Measurements from ENCODE around the gene SSU72.
"Not testable (repeated sequence)": the region's sequence is repeated elsewhere in the genome, so short reads cannot be mapped to it uniquely, and the experiment has no call there.

SSU72 gene

DNA sequence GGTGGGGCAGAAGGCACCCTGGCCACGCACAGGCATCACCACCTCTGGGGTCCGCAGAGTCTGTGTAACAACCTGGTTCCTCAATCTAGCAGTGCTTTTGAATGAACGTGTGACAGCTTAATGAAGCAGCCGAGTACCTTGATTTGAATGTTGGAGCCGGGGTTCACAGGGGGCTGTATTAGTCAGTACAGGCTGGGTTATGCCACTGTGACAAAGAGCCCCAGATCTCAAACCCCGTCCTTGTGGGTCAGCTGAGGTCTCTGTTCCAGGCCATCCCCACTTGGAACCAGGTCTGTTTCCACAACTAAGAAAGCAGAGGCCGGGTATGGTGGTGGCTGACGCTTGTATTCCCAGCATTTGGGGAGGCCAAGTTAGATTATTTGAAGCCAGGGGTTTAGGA lies 44.7 kb downstream of the SSU72 start:
- no peak for DNase-seq (ENCODE audit: low read depth in 1 of 2, low spot score in 1 of 2)

GRCh38 chr1:1529321-1529720 lies 45.3 kb downstream of the SSU72 start:
- no peak for DNase-seq (ENCODE audit: low read depth in 1 of 2, low spot score in 1 of 2)

- DNase-seq (ENCODE audit: low read depth in 1 of 2, low spot score in 1 of 2): no peak
These were observed 46.1 kb downstream of the SSU72 start for GRCh38 chr1:1528301-1529267.

DNA sequence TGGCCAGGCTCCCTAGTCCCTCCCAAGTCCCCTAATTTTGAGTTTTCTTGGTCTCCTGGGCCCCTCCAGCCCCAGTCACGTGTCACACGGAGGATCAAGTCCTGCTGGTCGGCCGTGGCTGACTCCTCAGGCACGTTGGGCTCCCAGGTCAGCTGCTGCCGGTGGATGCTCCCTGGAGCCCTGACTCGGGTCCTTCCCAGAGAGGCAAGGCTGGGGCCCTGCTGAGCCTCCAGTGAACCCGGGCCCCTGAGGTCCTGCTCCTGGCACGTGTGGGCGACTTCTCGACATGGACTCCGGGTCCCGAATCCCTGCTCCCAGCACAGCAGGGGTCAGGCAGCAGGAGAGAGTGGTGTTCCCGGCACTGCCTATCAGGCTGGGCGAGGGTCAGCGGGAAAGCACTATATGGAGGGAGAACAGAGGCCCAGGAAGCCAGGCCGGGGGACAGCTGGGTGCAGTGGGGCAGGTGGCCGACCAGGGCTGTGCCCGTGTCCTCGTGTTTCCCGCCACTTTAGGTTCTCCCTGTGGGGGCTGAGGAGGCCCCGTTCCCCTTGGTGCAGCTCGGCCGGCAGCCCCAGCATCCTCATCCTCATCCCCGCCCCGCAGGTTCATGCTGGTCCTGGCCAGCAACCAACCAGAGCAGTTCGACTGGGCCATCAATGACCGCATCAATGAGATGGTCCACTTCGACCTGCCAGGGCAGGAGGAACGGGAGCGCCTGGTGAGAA lies 47.4 kb downstream of the SSU72 start:
- no peak for DNase-seq (ENCODE audit: low read depth in 1 of 2, low spot score in 1 of 2)

- not testable (repeated sequence) for DNase-seq (ENCODE audit: low read depth in 1 of 2, low spot score in 1 of 2)
These were observed 48.2 kb downstream of the SSU72 start for GRCh38 chr1:1526476-1526875.

DNA sequence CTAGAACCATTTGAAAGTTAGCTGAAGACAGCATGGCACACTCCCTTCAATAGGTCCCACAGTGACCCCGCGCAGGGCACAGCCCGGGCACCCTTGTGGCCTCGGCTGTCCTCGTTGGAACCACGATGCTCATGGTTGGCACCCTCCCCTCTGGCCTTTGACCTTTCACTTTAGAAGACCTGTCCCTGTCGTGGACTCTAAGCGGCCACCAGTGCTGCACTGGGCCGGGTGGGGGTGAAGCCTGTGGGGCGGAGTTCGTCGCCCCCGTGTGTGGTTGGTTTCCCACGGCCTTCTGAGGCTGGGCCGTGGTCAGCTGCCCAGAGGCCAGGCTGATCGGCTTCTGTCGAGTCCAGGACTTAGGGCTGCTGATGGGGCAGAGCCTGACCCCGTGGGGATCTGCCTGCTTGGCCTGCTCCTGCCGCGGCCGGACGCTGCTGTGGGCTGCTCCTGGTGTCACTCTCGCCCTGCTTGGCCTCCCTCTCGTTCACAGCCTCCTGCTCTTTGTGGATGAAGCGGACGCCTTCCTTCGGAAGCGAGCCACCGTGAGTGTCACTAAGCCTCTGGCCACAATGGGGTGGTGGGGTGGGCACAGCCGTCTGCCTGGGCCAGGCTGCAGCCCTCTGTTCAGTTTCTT lies 49.8 kb downstream of the SSU72 start:
- DNase-seq (ENCODE audit: low read depth in 1 of 2, low spot score in 1 of 2): not testable (repeated sequence)

GRCh38 chr1:1523651-1524050 lies 51.0 kb downstream of the SSU72 start:
- not testable (repeated sequence) for DNase-seq (ENCODE audit: low read depth in 1 of 2, low spot score in 1 of 2)

GRCh38 chr1:1523226-1523625 lies 51.4 kb downstream of the SSU72 start:
- not testable (repeated sequence) for DNase-seq (ENCODE audit: low read depth in 1 of 2, low spot score in 1 of 2)

DNA sequence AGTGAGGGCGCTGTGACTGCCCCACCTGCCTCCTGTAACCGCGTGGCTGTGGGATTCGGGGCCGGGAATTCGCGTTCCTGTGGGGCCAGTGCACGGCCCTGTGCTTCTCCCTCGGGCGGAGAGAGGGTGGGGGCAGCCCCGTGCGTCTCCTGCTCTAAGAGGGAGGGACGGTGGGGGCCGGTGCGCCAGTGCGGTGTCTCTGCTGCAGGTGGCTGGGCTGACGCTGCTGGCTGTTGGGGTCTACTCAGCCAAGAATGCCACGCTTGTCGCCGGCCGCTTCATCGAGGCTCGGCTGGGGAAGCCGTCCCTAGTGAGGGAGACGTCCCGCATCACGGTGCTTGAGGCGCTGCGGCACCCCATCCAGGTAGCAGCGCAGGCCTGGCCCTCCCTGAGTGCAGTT lies 52.1 kb downstream of the SSU72 start:
- DNase-seq (ENCODE audit: low read depth in 1 of 2, low spot score in 1 of 2): not testable (repeated sequence)

- DNase-seq (ENCODE audit: low read depth in 1 of 2, low spot score in 1 of 2): no peak
These were observed 53.3 kb downstream of the SSU72 start for GRCh38 chr1:1521331-1521730.

DNA sequence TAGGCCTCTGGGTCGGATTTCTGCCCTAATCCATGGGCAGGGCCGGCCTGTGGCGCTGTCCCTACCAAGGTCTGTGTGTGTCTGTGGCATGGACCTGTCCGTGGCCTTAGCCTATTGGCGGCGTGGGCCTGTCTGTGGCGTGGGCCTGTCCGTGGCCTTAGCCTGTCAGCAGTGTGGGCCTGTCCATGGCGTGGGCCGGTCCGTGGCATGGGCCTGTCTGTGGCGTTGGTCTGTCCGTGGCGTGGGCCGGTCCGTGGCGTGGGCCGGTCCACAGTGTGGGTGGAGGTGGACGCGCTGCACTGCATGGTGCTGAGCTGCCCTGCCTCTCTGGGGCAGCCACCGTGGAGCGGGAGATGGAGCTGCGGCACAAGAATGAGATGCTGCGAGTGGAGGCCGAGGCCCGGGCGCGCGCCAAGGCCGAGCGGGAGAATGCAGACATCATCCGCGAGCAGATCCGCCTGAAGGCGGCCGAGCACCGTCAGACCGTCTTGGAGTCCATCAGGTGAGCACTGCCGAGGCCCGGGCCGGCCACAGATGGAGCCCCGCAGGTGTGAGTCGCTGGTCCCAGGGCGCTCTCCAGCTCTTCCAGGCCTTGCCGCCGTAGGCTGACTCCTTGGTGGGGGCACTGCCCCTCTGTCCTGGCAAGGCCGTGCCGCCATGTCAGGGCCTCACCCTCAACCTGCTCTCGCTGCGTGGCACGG lies 54.7 kb downstream of the SSU72 start:
- DNase-seq (ENCODE audit: low read depth in 1 of 2, low spot score in 1 of 2): not testable (repeated sequence)

- DNase-seq (ENCODE audit: low read depth in 1 of 2, low spot score in 1 of 2): not testable (repeated sequence)
These were observed 56.0 kb downstream of the SSU72 start for GRCh38 chr1:1518621-1519007.

GRCh38 chr1:1517973-1518620 lies 56.6 kb downstream of the SSU72 start:
- no peak for DNase-seq (ENCODE audit: low read depth in 1 of 2, low spot score in 1 of 2)

- DNase-seq (ENCODE audit: low read depth in 1 of 2, low spot score in 1 of 2): not testable (repeated sequence)
These were observed 57.7 kb downstream of the SSU72 start for GRCh38 chr1:1516923-1517322.

DNA sequence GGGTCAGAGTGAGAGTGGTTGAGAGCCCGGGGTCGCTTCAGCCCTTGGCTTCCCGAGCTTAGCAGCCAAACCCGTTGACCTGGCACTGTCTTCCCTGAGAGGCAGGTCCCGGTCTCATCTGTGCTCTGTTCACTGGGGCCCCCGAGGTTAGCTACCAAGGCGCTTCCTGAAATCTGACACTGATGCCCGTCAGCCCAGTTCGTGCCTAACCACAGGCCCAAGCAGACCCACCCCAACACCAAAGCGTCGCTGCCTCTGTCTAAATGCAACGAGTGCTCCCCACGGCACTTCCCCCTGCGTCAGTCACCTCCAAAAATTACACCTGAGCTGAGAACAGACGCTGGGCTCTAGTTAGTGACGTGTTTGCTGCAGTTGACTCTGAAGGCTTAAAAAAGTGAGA lies 60.3 kb downstream of the SSU72 start:
- not testable (repeated sequence) for DNase-seq (ENCODE audit: low read depth in 1 of 2, low spot score in 1 of 2)

DNA sequence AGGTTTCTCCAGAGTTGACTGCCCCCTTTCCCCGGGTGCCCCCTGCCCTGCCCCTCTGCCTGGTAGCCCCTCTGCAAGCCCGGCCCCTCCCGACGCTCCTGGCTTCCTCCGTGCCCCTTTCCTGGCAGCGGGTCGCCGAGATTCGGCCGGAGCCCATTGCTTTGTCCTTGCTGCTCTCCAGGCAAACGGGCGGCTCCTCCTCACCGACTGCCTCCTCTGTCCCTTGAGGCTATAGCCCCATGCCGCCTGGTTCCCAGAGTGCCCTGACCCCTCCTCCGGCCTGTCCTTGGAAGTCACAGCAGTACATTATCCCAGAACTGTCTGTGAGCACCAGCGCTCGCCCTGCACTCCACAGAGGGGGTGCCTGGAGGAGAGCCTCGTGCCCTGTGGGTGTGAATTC lies 61.0 kb downstream of the SSU72 start:
- DNase-seq (ENCODE audit: low read depth in 1 of 2, low spot score in 1 of 2): not testable (repeated sequence)

- DNase-seq (ENCODE audit: low read depth in 1 of 2, low spot score in 1 of 2): not testable (repeated sequence)
These were observed 62.2 kb downstream of the SSU72 start for GRCh38 chr1:1512425-1512824.

GRCh38 chr1:1511533-1512285 lies 63.0 kb downstream of the SSU72 start, which contains the start of gene ATAD3A:
Gene ATAD3A, plus strand, starts transcription at chr1:1512162. Its CDS starts 107 bp downstream, at chr1:1512269.
- peak; percentile 89 to 91 for DNase-seq (ENCODE audit: low read depth in 1 of 2, low spot score in 1 of 2)

DNA sequence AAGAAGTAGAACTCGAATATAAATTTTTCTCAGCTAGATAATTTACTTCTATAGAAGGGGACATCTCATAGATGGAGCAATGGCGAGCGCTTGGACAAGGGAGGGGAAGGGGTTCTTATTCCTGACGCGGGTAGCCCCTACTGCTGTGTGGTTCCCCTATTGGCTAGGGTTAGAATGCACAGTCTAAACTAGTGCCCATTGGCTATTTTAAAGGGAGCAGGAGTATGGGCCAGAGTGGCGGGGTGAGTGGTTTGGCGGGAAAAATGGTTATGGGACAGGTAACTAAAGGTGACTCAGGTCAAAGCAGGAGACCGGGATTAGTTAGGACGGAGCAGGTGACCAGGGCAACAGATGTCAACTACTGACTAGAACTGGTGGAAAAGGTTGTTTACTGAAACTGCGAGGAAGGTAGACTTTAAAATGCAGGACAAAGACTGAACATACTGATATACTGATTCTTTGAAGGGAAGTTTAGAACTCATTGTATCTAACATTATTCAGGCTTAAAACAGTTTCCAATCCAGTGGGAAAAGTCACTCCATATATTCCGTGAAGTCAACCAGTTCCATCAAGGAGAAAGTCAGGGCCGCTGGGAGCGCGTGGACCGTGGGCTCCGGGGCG lies 63.6 kb downstream of the SSU72 start:
- DNase-seq (ENCODE audit: low read depth in 1 of 2, low spot score in 1 of 2): no peak
